T1000 (cell line): ENCODE results near the gene KMO.

Experiments
- DNase-seq: peaks from one replicate; lab custom pipeline; 2025; ENCODE audit warnings: mixed read lengths; lab: John Stamatoyannopoulos, UW

KMO gene

DNA sequence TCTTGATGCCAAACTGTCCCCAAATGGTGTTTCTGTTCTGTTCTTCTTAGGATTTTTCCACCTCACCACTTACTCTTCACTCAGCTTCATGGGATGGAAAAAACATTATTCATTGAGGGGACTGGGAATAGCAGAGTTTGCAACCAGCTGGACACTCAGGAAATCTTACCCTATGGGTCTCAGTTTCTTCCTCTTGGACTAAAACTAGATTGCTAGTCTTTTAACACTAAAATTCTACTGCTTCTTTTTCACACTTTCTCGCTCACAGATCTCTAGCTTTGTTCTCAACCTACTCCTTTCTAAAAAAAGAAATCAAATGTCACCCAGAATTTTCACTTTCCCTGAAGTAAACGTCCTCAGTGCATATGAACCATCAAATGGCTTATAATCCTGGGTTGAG, 4.8 kb downstream of the KMO start:
- no peak for DNase-seq

GRCh38 chr1:241542199-241542907, 10.2 kb downstream of the KMO start:
- DNase-seq: no peak

- DNase-seq: no peak
Measured at GRCh38 chr1:241548008-241548407, 15.8 kb downstream of the KMO start.

DNA sequence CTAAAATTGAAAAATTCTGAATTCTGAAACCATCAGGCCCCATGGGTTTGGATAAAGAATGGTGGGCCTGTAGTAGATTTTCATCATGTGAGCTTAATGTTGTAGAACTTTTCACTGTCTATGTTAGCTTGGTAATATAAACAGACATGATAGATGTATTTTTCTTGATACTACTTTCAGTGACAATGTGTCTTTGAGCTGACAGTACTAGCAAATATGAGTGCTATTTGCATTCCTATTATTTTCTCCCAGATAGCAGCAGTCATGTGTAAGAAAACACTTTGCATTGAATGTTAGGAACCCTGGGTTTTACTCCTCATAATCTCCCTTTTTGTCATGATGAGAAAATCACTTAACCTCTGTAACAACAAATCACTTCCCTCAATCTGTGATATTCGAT, 18.1 kb downstream of the KMO start:
- DNase-seq: no peak

- DNase-seq: no peak
Measured at GRCh38 chr1:241551759-241552638, 19.8 kb downstream of the KMO start.

- DNase-seq: no peak
Measured at GRCh38 chr1:241553886-241554592, 21.9 kb downstream of the KMO start.

GRCh38 chr1:241555526-241555925, 23.3 kb downstream of the KMO start:
- DNase-seq: no peak

DNA sequence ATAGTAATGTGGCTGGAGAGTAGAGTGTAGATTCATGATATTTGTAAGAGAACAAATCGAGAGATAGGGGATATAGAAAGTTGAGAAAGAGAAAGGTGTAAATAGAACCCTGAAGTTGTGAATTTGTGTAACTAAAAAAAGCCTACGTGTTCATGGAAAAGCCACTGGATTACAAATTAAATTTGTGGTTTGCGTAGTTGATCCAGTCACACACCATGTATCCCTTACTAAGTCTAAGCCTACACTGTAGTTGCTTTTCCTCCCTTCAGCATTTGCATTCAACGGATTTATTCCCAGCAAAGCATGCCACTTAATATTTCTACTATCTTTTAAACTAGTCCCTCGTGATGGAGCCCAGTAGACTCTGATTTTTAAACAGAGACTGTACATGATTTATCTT, 24.9 kb downstream of the KMO start:
- no peak for DNase-seq

- no peak for DNase-seq
Measured at GRCh38 chr1:241557551-241558193, 25.5 kb downstream of the KMO start.

GRCh38 chr1:241560146-241560848, 28.1 kb downstream of the KMO start:
- no peak for DNase-seq

DNA sequence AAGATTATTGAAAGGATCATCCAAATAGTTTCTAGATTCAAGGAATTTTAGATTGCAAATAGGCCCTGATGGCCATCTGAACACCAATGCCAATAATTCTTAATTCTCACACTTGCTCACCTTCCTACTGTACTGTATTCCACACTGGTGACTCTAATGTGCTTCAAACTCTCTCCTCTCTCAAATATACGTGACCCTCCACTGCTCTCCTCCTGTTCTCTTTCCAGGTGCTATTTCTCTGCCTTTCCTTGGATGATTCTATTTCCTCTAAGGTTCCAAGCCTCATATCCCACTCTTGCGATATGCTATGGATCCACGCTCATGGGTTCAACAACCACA, 28.6 kb downstream of the KMO start:
- DNase-seq: no peak

DNA sequence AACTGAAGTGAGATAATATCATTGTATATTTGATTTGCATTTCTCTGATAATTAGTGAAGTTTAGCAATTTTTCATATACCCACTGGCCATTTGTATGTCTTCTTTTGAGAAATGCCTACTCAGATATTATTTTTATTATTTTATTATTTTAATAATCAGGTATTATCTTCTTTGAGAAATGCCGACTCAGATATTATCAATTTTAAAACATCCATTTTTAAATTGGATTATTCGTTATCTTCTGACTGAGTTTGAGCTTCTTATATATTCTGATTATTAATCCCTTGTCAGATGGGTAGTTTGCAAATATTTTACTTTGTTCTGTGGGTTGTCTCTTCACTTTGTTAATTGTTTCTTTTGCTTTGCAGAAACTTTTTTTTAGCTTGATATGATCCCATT, 37.7 kb downstream of the KMO start:
- DNase-seq: no peak

GRCh38 chr1:241574154-241574553, 42.0 kb downstream of the KMO start:
- DNase-seq: no peak

DNA sequence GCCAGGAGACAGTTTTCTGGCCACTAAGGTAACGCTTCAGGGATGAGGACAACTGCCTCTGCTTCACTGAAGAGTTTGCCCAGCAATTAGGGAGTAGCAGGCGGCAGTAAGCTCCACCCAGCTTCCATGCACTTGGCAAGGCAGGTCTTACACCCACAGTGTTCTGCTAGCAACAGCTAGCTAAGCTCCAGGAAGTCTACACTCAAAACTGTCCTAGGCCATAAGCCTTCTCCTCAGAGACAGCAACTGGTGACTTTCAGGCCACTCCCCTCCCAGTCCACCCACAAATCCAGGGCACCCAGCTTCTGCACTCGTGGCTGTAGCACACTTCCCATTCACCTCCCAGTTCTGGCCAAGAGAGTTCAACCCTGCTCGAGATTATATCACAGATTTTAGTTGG, 47.3 kb downstream of the KMO start:
- DNase-seq: no peak

GRCh38 chr1:241582921-241583321, 50.7 kb downstream of the KMO start:
- DNase-seq: no peak

- no peak for DNase-seq
Measured at GRCh38 chr1:241586905-241587512, 54.8 kb downstream of the KMO start.

GRCh38 chr1:241589521-241589920, 57.3 kb downstream of the KMO start:
- no peak for DNase-seq

- no peak for DNase-seq
Measured at GRCh38 chr1:241590719-241591118, 58.5 kb downstream of the KMO start.

- peak; percentile 54 for DNase-seq
Measured at GRCh38 chr1:241591317-241591716, 59.1 kb downstream of the KMO start.

DNA sequence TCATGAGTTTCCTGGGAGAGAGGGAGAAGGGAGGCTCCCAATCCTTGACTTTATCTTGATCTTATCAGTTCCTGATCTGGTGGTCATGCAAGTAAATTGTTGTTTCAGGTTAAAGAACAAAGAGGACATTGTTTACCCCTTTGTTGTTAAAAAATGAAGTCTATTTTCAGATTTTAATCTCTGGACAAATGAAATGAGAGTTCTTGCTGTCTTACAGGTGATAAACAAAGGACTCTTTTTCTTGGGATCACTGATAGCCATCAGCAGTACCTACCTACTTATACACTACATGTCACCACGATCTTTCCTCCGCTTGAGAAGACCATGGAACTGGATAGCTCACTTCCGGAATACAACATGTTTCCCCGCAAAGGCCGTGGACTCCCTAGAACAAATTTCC, 59.6 kb downstream of the KMO start:
- no peak for DNase-seq

DNA sequence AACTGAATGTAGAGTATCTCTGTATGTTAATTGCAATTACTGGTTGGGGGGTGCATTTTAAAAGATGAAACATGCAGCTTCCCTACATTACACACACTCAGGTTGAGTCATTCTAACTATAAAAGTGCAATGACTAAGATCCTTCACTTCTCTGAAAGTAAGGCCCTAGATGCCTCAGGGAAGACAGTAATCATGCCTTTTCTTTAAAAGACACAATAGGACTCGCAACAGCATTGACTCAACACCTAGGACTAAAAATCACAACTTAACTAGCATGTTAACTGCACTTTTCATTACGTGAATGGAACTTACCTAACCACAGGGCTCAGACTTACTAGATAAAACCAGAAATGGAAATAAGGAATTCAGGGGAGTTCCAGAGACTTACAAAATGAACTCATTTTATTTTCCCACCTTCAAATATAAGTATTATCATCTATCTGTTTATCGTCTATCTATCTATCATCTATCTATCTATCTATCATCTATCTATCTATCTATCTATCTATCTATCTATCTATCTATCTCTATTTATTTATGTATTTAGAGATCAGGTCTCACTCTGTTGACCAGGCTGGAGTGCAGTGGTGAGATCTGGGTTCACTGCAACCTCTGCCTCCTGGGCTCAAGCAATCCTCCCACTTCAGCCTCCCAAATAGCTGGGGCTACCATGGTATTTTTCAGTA, 60.2 kb downstream of the KMO start:
- no peak for DNase-seq
